Esophagus muscularis mucosa (tissue), 4 donors: ENCODE results near the gene CKB. TPM values are rescaled to one million over a fixed set of nuclear protein-coding genes. Genes with fewer than 3 reads are reported as not detected.

Experiments
- DNase-seq: peaks from one replicate; pipeline ENCODE4 v3.0.0-alpha.2; 2017; ENCODE audit errors: extremely low spot score
- H3K27ac ChIP-seq, 4 donors: fragments of 200-600 bp; sonication (generic); replicated peaks in 1 of 4; 1 replicate in 3 of 4; 2 replicates in 1 of 4; pipeline ENCODE4 v1.5.1; 2016 to 2019; ENCODE audit warnings: mild to moderate bottlenecking in 1 of 4
- H3K27me3 ChIP-seq, 4 donors: fragments of 200-600 bp; sonication (generic); one replicate each; pipeline versions ENCODE4 v1.5.1 to v1.6.0; 2016 to 2019
- H3K36me3 ChIP-seq, 4 donors: fragments of 200-600 bp; sonication (generic); one replicate each; pipeline ENCODE4 v1.5.1; 2016 to 2019
- H3K4me1 ChIP-seq, 4 donors: fragments of 200-600 bp; sonication (generic); one replicate each; pipeline ENCODE4 v1.5.1; 2016 to 2019
- H3K4me3 ChIP-seq, 4 donors: fragments of 200-600 bp; sonication (generic); 1 replicate in 2 of 4; 2 replicates in 2 of 4; pipeline ENCODE4 v1.5.1; 2016 to 2019; ENCODE audit warnings: mild to moderate bottlenecking in 4 of 4, moderate library complexity in 1 of 4
- H3K9me3 ChIP-seq, 4 donors: fragments of 200-600 bp; sonication (generic); 1 replicate in 3 of 4; 2 replicates in 1 of 4; pipeline ENCODE4 v1.5.1; 2016 to 2019
- EP300 ChIP-seq: sonication (generic); formaldehyde crosslinking; IDR thresholded peaks from one replicate; pipeline ENCODE4 v1.6.1; 2017; ENCODE audit warnings: antibody characterized with exemption
- POLR2A ChIP-seq: fragments of 450-650 bp; IDR thresholded peaks from one replicate; pipeline ENCODE4 v1.6.1; 2017; ENCODE audit warnings: antibody characterized with exemption, moderate library complexity, mild to moderate bottlenecking, low read depth
- POLR2AphosphoS5 ChIP-seq, 2 donors: sonication (generic); formaldehyde crosslinking; IDR thresholded peaks; one replicate each; pipeline ENCODE4 v1.6.1; 2017; ENCODE audit warnings: antibody characterized with exemption in 2 of 2
- WGBS: methylation state at CpG from one replicate; pipeline ENCODE4 v1.1.5; 2018; 5-methylcytosine and 5-hydroxymethylcytosine counted together
- intact Hi-C: fragments of 100-400 bp; cut with DNase I; formaldehyde crosslinking; loops from one replicate; pipeline ENCODE4 v1.15.1; 2023
- small RNA-seq, 3 donors: library from RNA; depleted of rRNA; stranded (forward); fragments of <200 nt; gene quantifications; one replicate each; pipeline ENCODE3, GENCODE V24; 2016
- total RNA-seq, 4 donors: library from RNA; depleted of rRNA; stranded (reverse); fragments of >200 nt; gene quantifications; one replicate each; pipeline versions ENCODE4 v1.1.0 to v1.2.1, GENCODE V29; 2016
- TF ChIP-seq, protein P1 (sequence below), 3 experiments: fragments of 200-600 bp in 2 of 3; fragments of 450-650 bp in 1 of 3; sonication (generic) in 2 of 3; IDR thresholded peaks; one replicate each; pipeline ENCODE4 v1.5.1; 2017 to 2019; ENCODE audit warnings: antibody characterized with exemption in 3 of 3, mild to moderate bottlenecking in 2 of 3, moderate library complexity in 1 of 3

The CKB gene
- total RNA-seq, 4 donors from 2014 or later = 917 to 1,843 (median 1,284) TPM

DNA sequence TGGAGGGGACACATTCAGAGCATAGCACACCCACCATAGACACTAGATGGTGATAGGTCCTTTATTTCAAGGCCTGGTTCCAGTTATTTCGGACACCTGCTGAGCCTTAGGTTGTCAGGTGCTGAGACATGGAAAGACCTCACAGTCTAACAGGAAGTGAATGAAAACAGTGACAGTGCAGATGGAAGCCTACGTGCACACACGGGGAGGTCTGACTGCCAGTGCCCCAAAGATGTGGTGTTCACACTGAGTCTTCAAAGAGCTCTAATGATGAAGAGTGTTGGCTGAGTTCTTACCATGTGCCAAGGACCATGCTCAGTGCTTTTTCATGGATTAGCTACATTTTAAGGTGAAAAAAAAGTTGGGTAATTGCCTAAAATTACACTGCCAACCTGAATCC, 46.6 kb downstream of the CKB start:
- no peaks in the 10 kb centered on the region for H3K4me1 ChIP-seq
- H3K36me3 ChIP-seq = peaks cover 30 to 98% (median 82%) of the 10 kb centered on the region in 4 donors
- no peak for DNase-seq
- 95% methylated on average over 3 of the region's 3 CpGs for whole genome bisulfite sequencing
- no peaks in the 10 kb centered on the region for H3K9me3 ChIP-seq
- intact Hi-C loops = no loop called here
- TF ChIP-seq POLR2A (no peak), POLR2AphosphoS5 (IDR thresholded peaks at IDR 0.05) (no peak), EP300 (no peak)
- TF ChIP-seq, protein P1, sequence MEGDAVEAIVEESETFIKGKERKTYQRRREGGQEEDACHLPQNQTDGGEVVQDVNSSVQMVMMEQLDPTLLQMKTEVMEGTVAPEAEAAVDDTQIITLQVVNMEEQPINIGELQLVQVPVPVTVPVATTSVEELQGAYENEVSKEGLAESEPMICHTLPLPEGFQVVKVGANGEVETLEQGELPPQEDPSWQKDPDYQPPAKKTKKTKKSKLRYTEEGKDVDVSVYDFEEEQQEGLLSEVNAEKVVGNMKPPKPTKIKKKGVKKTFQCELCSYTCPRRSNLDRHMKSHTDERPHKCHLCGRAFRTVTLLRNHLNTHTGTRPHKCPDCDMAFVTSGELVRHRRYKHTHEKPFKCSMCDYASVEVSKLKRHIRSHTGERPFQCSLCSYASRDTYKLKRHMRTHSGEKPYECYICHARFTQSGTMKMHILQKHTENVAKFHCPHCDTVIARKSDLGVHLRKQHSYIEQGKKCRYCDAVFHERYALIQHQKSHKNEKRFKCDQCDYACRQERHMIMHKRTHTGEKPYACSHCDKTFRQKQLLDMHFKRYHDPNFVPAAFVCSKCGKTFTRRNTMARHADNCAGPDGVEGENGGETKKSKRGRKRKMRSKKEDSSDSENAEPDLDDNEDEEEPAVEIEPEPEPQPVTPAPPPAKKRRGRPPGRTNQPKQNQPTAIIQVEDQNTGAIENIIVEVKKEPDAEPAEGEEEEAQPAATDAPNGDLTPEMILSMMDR (IDR thresholded peaks at IDR 0.05) = no peak
- no peaks in the 10 kb centered on the region for H3K27me3 ChIP-seq
- H3K27ac ChIP-seq = no peak overlapping the region
- no peak overlapping the region for H3K4me3 ChIP-seq

DNA sequence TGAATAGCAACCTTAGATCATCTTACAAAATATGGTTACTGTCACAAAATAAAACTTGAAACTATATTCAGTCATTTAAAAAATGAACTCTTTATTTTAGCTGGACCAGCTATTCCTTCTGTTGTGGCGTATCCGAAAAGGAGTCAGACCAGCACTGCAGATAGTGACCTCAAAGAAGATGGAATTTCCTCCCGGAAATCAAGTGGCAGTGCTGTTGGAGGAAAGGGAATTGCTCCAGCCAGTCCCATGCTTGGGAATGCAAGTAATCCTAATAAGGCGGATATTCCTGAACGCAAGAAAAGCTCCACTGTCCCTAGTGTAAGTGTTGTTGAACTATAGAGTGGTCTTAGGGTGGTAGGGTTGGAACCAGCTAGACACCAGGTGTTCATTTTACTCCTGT, 47.7 kb downstream of the CKB start:
- Histone ChIP-seq H3K36me3 (peaks cover 30 to 97% (median 82%) of the 10 kb centered on the region in 4 donors), H3K4me3 (no peak overlapping the region), H3K27ac (no peak overlapping the region), H3K27me3 (no peaks in the 10 kb centered on the region), H3K9me3 (no peaks in the 10 kb centered on the region), H3K4me1 (no peaks in the 10 kb centered on the region)
- intact Hi-C loops = no loop called here
- TF ChIP-seq POLR2A = no peak
- no peak for TF ChIP-seq EP300
- no peak for TF ChIP-seq POLR2AphosphoS5 (IDR thresholded peaks at IDR 0.05)
- TF ChIP-seq, protein P1 (IDR thresholded peaks at IDR 0.05) = no peak
- WGBS = 95% methylated on average over 5 of the region's 5 CpGs
- DNase-seq = no peak

DNA sequence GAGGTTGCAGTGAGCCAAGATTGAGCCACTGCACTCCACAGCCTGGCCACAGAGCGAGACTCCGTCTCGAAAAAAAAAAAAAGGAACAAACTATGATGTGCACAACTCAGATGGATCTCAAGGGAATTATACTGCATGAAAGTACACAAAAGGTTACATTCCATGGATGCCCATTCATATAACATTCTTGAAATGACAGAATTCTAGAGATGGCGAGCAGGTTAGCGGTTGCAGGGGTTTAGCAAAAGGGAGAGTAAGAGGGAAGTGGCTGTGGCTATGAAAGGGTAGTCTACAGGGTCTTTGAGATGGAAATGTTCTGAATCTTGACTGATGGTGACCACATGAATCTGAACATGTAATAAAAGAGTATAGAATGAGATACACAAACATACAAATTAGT, 49.7 kb downstream of the CKB start:
- H3K36me3 ChIP-seq = peaks cover 46 to 99% (median 85%) of the 10 kb centered on the region in 4 donors
- no peak for DNase-seq
- intact Hi-C loops = no loop called here
- H3K27ac ChIP-seq = no peak overlapping the region
- WGBS = 95% methylated on average over 5 of the region's 5 CpGs
- H3K27me3 ChIP-seq = no peaks in the 10 kb centered on the region
- no peak overlapping the region for H3K4me3 ChIP-seq
- H3K9me3 ChIP-seq = no peaks in the 10 kb centered on the region
- no peak for TF ChIP-seq POLR2AphosphoS5 (IDR thresholded peaks at IDR 0.05)
- no peaks in the 10 kb centered on the region for H3K4me1 ChIP-seq

Small RNA genes lying within 50 kb of the gene (small RNA-seq; reads per million reads assigned to genes)
- 0 to 3.3 (median 0) reads per million in 3 donors for gene RNU4-68P
- 0 reads per million in 3 donors for gene RNU7-160P

Other genes starting within 250 kb of the CKB start
- 100 to 1,000 TPM; 118 to 237 (median 159) TPM for gene EIF5, start 188.6 kb downstream of the CKB start, total RNA-seq
- gene MARK3, start 137.4 kb downstream of the CKB start, total RNA-seq = 10 to 100 TPM; 57.4 to 78.1 (median 68.1) TPM
- gene TRMT61A, start 6.4 kb upstream of the CKB start, total RNA-seq = 10 to 100 TPM; 28.7 to 50.0 (median 35.2) TPM
- gene BAG5, start 39.8 kb upstream of the CKB start, total RNA-seq = 10 to 100 TPM; 27.4 to 34.7 (median 28.3) TPM
- 10 to 100 TPM; 26.8 to 46.1 (median 37.6) TPM for gene COA8, start 40.1 kb upstream of the CKB start, total RNA-seq
- 100 to 1,000 TPM; 285 to 343 (median 312) TPM for gene KLC1, start 106.4 kb upstream of the CKB start, total RNA-seq
- 1 to 10 TPM; 1.6 to 5.4 (median 2.1) TPM for gene XRCC3, start 192.6 kb upstream of the CKB start, total RNA-seq
- gene ZFYVE21, start 193.0 kb upstream of the CKB start, total RNA-seq = 100 to 1,000 TPM; 121 to 180 (median 156) TPM